Sigmoid colon (tissue), 7 donors: ENCODE results near the gene SCRN1. TPM values are rescaled to one million over a fixed set of nuclear protein-coding genes. Genes with fewer than 3 reads are reported as not detected.

ENCODE experiments used
- DNase-seq: peaks from one replicate; pipeline ENCODE4 v3.0.0-alpha.2; 2019
- H3K27ac ChIP-seq, 4 donors: fragments of 200-600 bp; sonication (generic); one replicate each; pipeline ENCODE4 v1.5.1; 2016 to 2019; ENCODE audit warnings: mild to moderate bottlenecking in 1 of 4
- H3K27me3 ChIP-seq, 3 donors: fragments of 200-600 bp; sonication (generic); one replicate each; pipeline ENCODE4 v1.5.1; 2019; ENCODE audit warnings: mild to moderate bottlenecking in 1 of 3
- H3K36me3 ChIP-seq, 4 donors: fragments of 200-600 bp; sonication (generic); one replicate each; pipeline ENCODE4 v1.5.1; 2016 to 2019
- H3K4me1 ChIP-seq, 4 donors: fragments of 200-600 bp; sonication (generic); one replicate each; pipeline ENCODE4 v1.5.1; 2017 to 2019
- H3K4me3 ChIP-seq, 4 donors: fragments of 200-600 bp; sonication (generic); one replicate each; pipeline ENCODE4 v1.5.1; 2017 to 2019; ENCODE audit warnings: mild to moderate bottlenecking in 2 of 4, moderate library complexity in 1 of 4
- H3K9me3 ChIP-seq, 4 donors: fragments of 200-600 bp in 3 of 4; sonication (generic) in 3 of 4; one replicate each; pipeline versions ENCODE4 v1.5.1 to v1.6.1; 2013 to 2019
- EP300 ChIP-seq, 4 donors: sonication (generic); formaldehyde crosslinking; IDR thresholded peaks; one replicate each; pipeline ENCODE4 v1.6.1; 2017; ENCODE audit warnings: antibody characterized with exemption in 4 of 4
- POLR2A ChIP-seq, 2 donors: fragments of 450-650 bp; IDR thresholded peaks; one replicate each; pipeline ENCODE4 v1.6.1; 2016; ENCODE audit warnings: antibody characterized with exemption in 2 of 2, mild to moderate bottlenecking in 2 of 2, moderate library complexity in 2 of 2
- POLR2AphosphoS5 ChIP-seq, 4 donors: sonication (generic); formaldehyde crosslinking; IDR thresholded peaks; one replicate each; pipeline ENCODE4 v1.6.1; 2017; ENCODE audit warnings: antibody characterized with exemption in 4 of 4
- WGBS, 2 donors: extraction: QIAGEN DNeasy Blood & Tissue Kit; methylation state at CpG; one replicate each; pipeline ENCODE4 v1.1.7; 2013; 5-methylcytosine and 5-hydroxymethylcytosine counted together
- intact Hi-C: fragments of 100-400 bp; cut with DNase I; formaldehyde crosslinking; loops from one replicate; pipeline ENCODE4 v1.15.1; 2023
- polyA plus RNA-seq, 3 donors: library from polyadenylated mRNA; stranded (reverse); fragments of 200-250 nt; gene quantifications; one replicate each; pipeline ENCODE4 v1.2.3, GENCODE V29; 2013
- total RNA-seq, 4 donors: library from RNA; depleted of rRNA; stranded (reverse); fragments of >200 nt; gene quantifications; one replicate each; pipeline ENCODE4 v1.1.0, GENCODE V29; 2016
- TF ChIP-seq, protein P1 (sequence below), 4 experiments: fragments of 450-650 bp in 3 of 4; fragments of 200-600 bp in 1 of 4; IDR thresholded peaks; one replicate each; pipeline ENCODE4 v1.5.1; 2016 to 2019; ENCODE audit warnings: antibody characterized with exemption in 4 of 4, mild to moderate bottlenecking in 3 of 4, moderate library complexity in 2 of 4
- donor health status: healthy with polysubstance abuse.
- donor health status: Bipolar disorder and iron deficiency.
- donor health status: healthy.

Gene SCRN1
- total and polyA plus RNA-seq, 7 donors, result 5.1 to 55.0 (median 44.5) TPM

DNA sequence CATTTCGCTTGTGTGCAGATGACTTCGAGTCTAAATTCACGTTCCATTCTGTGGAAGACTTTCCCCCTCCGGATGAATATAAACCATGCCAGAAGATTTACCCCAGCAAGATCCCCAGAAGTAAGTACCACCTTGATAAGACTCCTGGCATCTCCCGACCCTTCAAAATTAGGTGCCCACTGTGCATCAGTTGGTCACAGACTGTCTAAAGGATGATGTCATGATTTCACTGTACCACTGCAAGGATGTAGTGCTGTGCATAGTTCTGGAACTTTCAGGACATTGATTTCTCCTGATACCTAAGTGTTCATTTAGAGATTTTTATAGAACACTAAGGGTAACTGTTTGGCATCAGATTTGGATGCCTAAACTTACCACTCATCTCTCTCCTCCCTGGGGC, 100.3 kb downstream of the SCRN1 start:
- 95% methylated on average over 5 of the region's 5 CpGs for WGBS, 2 donors
- no peaks in the 10 kb centered on the region for H3K9me3 ChIP-seq
- no peak overlapping the region for H3K27ac ChIP-seq
- no peak overlapping the region for H3K4me3 ChIP-seq
- intact Hi-C loops, result no loop called here
- no peaks in the 10 kb centered on the region for H3K36me3 ChIP-seq
- TF ChIP-seq, protein P1, sequence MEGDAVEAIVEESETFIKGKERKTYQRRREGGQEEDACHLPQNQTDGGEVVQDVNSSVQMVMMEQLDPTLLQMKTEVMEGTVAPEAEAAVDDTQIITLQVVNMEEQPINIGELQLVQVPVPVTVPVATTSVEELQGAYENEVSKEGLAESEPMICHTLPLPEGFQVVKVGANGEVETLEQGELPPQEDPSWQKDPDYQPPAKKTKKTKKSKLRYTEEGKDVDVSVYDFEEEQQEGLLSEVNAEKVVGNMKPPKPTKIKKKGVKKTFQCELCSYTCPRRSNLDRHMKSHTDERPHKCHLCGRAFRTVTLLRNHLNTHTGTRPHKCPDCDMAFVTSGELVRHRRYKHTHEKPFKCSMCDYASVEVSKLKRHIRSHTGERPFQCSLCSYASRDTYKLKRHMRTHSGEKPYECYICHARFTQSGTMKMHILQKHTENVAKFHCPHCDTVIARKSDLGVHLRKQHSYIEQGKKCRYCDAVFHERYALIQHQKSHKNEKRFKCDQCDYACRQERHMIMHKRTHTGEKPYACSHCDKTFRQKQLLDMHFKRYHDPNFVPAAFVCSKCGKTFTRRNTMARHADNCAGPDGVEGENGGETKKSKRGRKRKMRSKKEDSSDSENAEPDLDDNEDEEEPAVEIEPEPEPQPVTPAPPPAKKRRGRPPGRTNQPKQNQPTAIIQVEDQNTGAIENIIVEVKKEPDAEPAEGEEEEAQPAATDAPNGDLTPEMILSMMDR (IDR thresholded peaks at IDR 0.05), result no peak
- no peak for TF ChIP-seq POLR2AphosphoS5 (IDR thresholded peaks at IDR 0.05)
- no peak for DNase-seq
- H3K4me1 ChIP-seq, result peaks cover 0 to 16% (median 7%) of the 10 kb centered on the region in 4 donors
- peaks cover 0 to 3% (median 1%) of the 10 kb centered on the region in 3 donors for H3K27me3 ChIP-seq

DNA sequence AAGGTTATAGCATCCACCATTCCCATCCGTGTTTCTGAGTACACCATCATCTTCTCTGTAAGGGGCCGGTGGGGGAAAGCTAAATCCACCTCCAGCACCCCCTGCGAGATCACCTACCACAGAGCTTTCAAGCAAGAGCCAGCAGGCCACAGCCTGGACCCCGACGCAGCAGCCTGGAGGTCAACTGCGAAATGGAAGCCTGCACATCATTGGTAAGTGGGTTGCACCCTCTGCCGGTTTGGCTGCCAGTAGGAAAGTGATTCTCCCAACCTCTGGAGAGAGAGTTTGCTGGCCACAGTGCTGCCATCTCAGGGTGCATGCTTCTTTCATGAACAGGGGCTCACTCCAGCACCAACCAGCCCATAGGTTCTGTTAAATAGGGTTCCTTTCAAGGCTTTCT, 101.6 kb downstream of the SCRN1 start:
- DNase-seq, result no peak
- no peak overlapping the region for H3K4me3 ChIP-seq
- intact Hi-C loops, result no loop called here
- WGBS, 2 donors, result 92 to 93% methylated on average over 7 of the region's 7 CpGs
- H3K36me3 ChIP-seq, result no peaks in the 10 kb centered on the region
- TF ChIP-seq POLR2AphosphoS5 (IDR thresholded peaks at IDR 0.05) (no peak), EP300 (IDR thresholded peaks at IDR 0.05) (no peak), POLR2A (IDR thresholded peaks at IDR 0.05) (no peak)
- TF ChIP-seq, protein P1 (IDR thresholded peaks at IDR 0.05), result no peak
- H3K27ac ChIP-seq, result no peak overlapping the region
- no peaks in the 10 kb centered on the region for H3K9me3 ChIP-seq
- H3K4me1 ChIP-seq, result peaks cover 0 to 19% (median 10%) of the 10 kb centered on the region in 4 donors
- H3K27me3 ChIP-seq, result peaks cover 0 to 14% (median 4%) of the 10 kb centered on the region in 3 donors

DNA sequence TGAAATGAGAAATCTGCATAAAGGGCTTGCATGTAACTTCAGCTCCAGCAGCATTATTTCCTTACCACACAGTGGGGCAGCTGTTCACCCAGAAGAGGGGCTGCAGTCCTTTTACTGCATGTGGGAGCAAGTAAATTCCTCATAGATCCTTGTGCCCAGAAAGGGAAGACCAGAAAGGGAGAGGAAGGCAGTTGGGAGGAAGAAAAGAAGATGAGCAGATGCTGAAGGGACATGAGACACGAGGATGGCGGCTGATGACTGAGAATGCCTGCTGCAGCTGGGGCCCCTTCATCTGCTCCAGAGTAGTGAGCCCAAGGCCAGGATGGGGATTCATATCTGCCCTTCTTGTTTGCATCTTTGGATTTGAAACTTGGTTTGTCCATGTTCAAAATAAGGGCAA, 102.8 kb downstream of the SCRN1 start:
- Histone ChIP-seq H3K4me3 (no peak overlapping the region), H3K36me3 (no peaks in the 10 kb centered on the region), H3K27me3 (peaks cover 0 to 14% (median 4%) of the 10 kb centered on the region in 3 donors), H3K4me1 (peaks cover 0 to 19% (median 10%) of the 10 kb centered on the region in 4 donors), H3K9me3 (no peaks in the 10 kb centered on the region), H3K27ac (no peak overlapping the region)
- WGBS, 2 donors, result 93 to 95% methylated on average over 2 of the region's 2 CpGs
- no peak for DNase-seq
- no peak for TF ChIP-seq POLR2A (IDR thresholded peaks at IDR 0.05)
- no peak for TF ChIP-seq POLR2AphosphoS5 (IDR thresholded peaks at IDR 0.05)
- TF ChIP-seq, protein P1 (IDR thresholded peaks at IDR 0.05), result no peak
- no peak for TF ChIP-seq EP300 (IDR thresholded peaks at IDR 0.05)
- intact Hi-C loops, result no loop called here

DNA sequence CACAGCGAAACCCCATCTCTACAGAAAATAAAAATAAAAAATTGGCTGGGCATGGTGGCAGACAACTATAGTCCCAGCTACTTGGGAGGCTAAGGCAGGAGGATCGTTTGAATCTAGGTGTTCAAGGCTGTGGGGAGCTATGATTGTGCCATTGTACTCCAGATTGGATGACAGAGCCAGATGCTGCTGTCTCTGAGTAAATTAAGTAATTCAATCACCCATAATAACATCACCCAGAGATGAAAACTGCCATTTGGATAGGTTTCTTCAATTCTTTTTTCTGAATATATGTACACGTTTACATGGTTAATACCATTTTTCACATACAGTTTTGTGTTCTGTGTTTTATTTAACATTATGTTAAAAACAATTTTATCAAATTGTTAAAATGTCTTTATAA, 104.0 kb downstream of the SCRN1 start:
- Histone ChIP-seq H3K4me1 (peaks cover 0 to 19% (median 10%) of the 10 kb centered on the region in 4 donors), H3K27ac (no peak overlapping the region), H3K9me3 (no peaks in the 10 kb centered on the region), H3K4me3 (no peak overlapping the region), H3K27me3 (peaks cover 0 to 14% (median 4%) of the 10 kb centered on the region in 3 donors), H3K36me3 (no peaks in the 10 kb centered on the region)
- WGBS, 2 donors, result 84 to 87% methylated on average over 3 of the region's 3 CpGs
- TF ChIP-seq POLR2AphosphoS5 (IDR thresholded peaks at IDR 0.05), result no peak
- TF ChIP-seq, protein P1 (IDR thresholded peaks at IDR 0.05), result no peak
- no peak for TF ChIP-seq POLR2A (IDR thresholded peaks at IDR 0.05)
- no peak for TF ChIP-seq EP300 (IDR thresholded peaks at IDR 0.05)
- intact Hi-C loops, result no loop called here
- DNase-seq, result no peak
